ENCODE data around the gene PBX1. TPM values are rescaled to one million over a fixed set of nuclear protein-coding genes. Genes with fewer than 3 reads are reported as not detected.

The PBX1 gene
- total RNA-seq, 2 donors from 2014 or later = 0.80 to 16.6 TPM

- no peaks in the 10 kb centered on the region for H3K9me3 ChIP-seq (ENCODE audit: control insufficient read depth, low read length, poor library complexity, severe bottlenecking)
- ATAC-seq (no peak), DNase-seq (no peak)
- no peak overlapping the region for H3K4me3 Mint-ChIP-seq
- H3K27ac Mint-ChIP-seq = no peak overlapping the region
- H3K36me3 Mint-ChIP-seq (ENCODE audit: low read depth) = peaks cover 2% of the 10 kb centered on the region
- peaks cover 45% of the 10 kb centered on the region for H3K27me3 Mint-ChIP-seq
- H3K4me1 Mint-ChIP-seq = peaks cover 2% of the 10 kb centered on the region
Observed at GRCh38 chr1:164787834-164788231, 228.8 kb downstream of the PBX1 start.

GRCh38 chr1:164790081-164790480 is 231.1 kb downstream of the PBX1 start:
- H3K4me1 Mint-ChIP-seq = peaks cover 2% of the 10 kb centered on the region
- peaks cover 45% of the 10 kb centered on the region for H3K27me3 Mint-ChIP-seq
- no peaks in the 10 kb centered on the region for H3K9me3 ChIP-seq (ENCODE audit: control insufficient read depth, low read length, poor library complexity, severe bottlenecking)
- no peak for DNase-seq
- H3K27ac Mint-ChIP-seq = no peak overlapping the region
- H3K4me3 Mint-ChIP-seq = no peak overlapping the region
- peaks cover 2% of the 10 kb centered on the region for H3K36me3 Mint-ChIP-seq (ENCODE audit: low read depth)
- no peak for ATAC-seq

GRCh38 chr1:164792410-164793004 is 233.5 kb downstream of the PBX1 start:
- H3K4me3 Mint-ChIP-seq = no peak overlapping the region
- no peak overlapping the region for H3K27ac Mint-ChIP-seq
- H3K4me1 Mint-ChIP-seq = no peaks in the 10 kb centered on the region
- ATAC-seq = no peak
- H3K9me3 ChIP-seq (ENCODE audit: control insufficient read depth, low read length, poor library complexity, severe bottlenecking) = no peaks in the 10 kb centered on the region
- H3K36me3 Mint-ChIP-seq (ENCODE audit: low read depth) = no peaks in the 10 kb centered on the region
- no peak for DNase-seq
- peaks cover 29% of the 10 kb centered on the region for H3K27me3 Mint-ChIP-seq

GRCh38 chr1:164794356-164794755 is 235.4 kb downstream of the PBX1 start:
- H3K9me3 ChIP-seq (ENCODE audit: control insufficient read depth, low read length, poor library complexity, severe bottlenecking) = no peaks in the 10 kb centered on the region
- ATAC-seq (no peak), DNase-seq (no peak)
- Mint-ChIP-seq H3K27me3 (peaks cover 21% of the 10 kb centered on the region), H3K36me3 (ENCODE audit: low read depth) (no peaks in the 10 kb centered on the region), H3K4me3 (no peak overlapping the region), H3K27ac (no peak overlapping the region), H3K4me1 (no peaks in the 10 kb centered on the region)

GRCh38 chr1:164796916-164797315 is 237.9 kb downstream of the PBX1 start:
- ATAC-seq = no peak
- DNase-seq = no peak
- no peaks in the 10 kb centered on the region for H3K9me3 ChIP-seq (ENCODE audit: control insufficient read depth, low read length, poor library complexity, severe bottlenecking)
- H3K4me3 Mint-ChIP-seq = no peak overlapping the region
- no peaks in the 10 kb centered on the region for H3K36me3 Mint-ChIP-seq (ENCODE audit: low read depth)
- H3K4me1 Mint-ChIP-seq = no peaks in the 10 kb centered on the region
- H3K27ac Mint-ChIP-seq = no peak overlapping the region
- peaks cover 7% of the 10 kb centered on the region for H3K27me3 Mint-ChIP-seq

GRCh38 chr1:164801246-164801731 is 242.3 kb downstream of the PBX1 start:
- H3K4me1 Mint-ChIP-seq = no peaks in the 10 kb centered on the region
- DNase-seq (no peak), ATAC-seq (no peak)
- no peak overlapping the region for H3K4me3 Mint-ChIP-seq
- H3K27ac Mint-ChIP-seq = no peak overlapping the region
- H3K36me3 Mint-ChIP-seq (ENCODE audit: low read depth) = no peaks in the 10 kb centered on the region
- H3K9me3 ChIP-seq (ENCODE audit: control insufficient read depth, low read length, poor library complexity, severe bottlenecking) = no peaks in the 10 kb centered on the region
- no peaks in the 10 kb centered on the region for H3K27me3 Mint-ChIP-seq

GRCh38 chr1:164801791-164802502 is 243.0 kb downstream of the PBX1 start:
- Mint-ChIP-seq H3K36me3 (ENCODE audit: low read depth) (no peaks in the 10 kb centered on the region), H3K4me1 (no peaks in the 10 kb centered on the region), H3K27ac (no peak overlapping the region), H3K4me3 (no peak overlapping the region), H3K27me3 (no peaks in the 10 kb centered on the region)
- no peak for ATAC-seq
- DNase-seq = no peak
- no peaks in the 10 kb centered on the region for H3K9me3 ChIP-seq (ENCODE audit: control insufficient read depth, low read length, poor library complexity, severe bottlenecking)

- ATAC-seq = no peak
- Mint-ChIP-seq H3K27ac (no peak overlapping the region), H3K4me1 (no peaks in the 10 kb centered on the region), H3K36me3 (ENCODE audit: low read depth) (no peaks in the 10 kb centered on the region), H3K4me3 (no peak overlapping the region), H3K27me3 (no peaks in the 10 kb centered on the region)
- no peak for DNase-seq
- no peaks in the 10 kb centered on the region for H3K9me3 ChIP-seq (ENCODE audit: control insufficient read depth, low read length, poor library complexity, severe bottlenecking)
Observed at GRCh38 chr1:164802529-164803282, 243.7 kb downstream of the PBX1 start.

- H3K36me3 Mint-ChIP-seq (ENCODE audit: low read depth) = no peaks in the 10 kb centered on the region
- no peak for DNase-seq
- H3K27ac Mint-ChIP-seq = no peak overlapping the region
- no peaks in the 10 kb centered on the region for H3K27me3 Mint-ChIP-seq
- ATAC-seq = no peak
- H3K4me1 Mint-ChIP-seq = no peaks in the 10 kb centered on the region
- H3K4me3 Mint-ChIP-seq = no peak overlapping the region
- no peaks in the 10 kb centered on the region for H3K9me3 ChIP-seq (ENCODE audit: control insufficient read depth, low read length, poor library complexity, severe bottlenecking)
Observed at GRCh38 chr1:164803366-164803765, 244.4 kb downstream of the PBX1 start.

GRCh38 chr1:164804366-164804765 is 245.4 kb downstream of the PBX1 start:
- Mint-ChIP-seq H3K27ac (no peak overlapping the region), H3K27me3 (no peaks in the 10 kb centered on the region), H3K4me3 (no peak overlapping the region), H3K36me3 (ENCODE audit: low read depth) (no peaks in the 10 kb centered on the region), H3K4me1 (no peaks in the 10 kb centered on the region)
- DNase-seq (no peak), ATAC-seq (no peak)
- H3K9me3 ChIP-seq (ENCODE audit: control insufficient read depth, low read length, poor library complexity, severe bottlenecking) = no peaks in the 10 kb centered on the region

GRCh38 chr1:164805399-164805798 is 246.4 kb downstream of the PBX1 start:
- no peaks in the 10 kb centered on the region for H3K36me3 Mint-ChIP-seq (ENCODE audit: low read depth)
- no peaks in the 10 kb centered on the region for H3K9me3 ChIP-seq (ENCODE audit: control insufficient read depth, low read length, poor library complexity, severe bottlenecking)
- ATAC-seq (no peak), DNase-seq (no peak)
- no peak overlapping the region for H3K4me3 Mint-ChIP-seq
- no peaks in the 10 kb centered on the region for H3K27me3 Mint-ChIP-seq
- H3K4me1 Mint-ChIP-seq = no peaks in the 10 kb centered on the region
- no peak overlapping the region for H3K27ac Mint-ChIP-seq

- DNase-seq (no peak), ATAC-seq (no peak)
- H3K4me1 Mint-ChIP-seq = no peaks in the 10 kb centered on the region
Observed at GRCh38 chr1:164806531-164806930, 247.5 kb downstream of the PBX1 start.

GRCh38 chr1:164813776-164814175 is 254.8 kb downstream of the PBX1 start:
- ATAC-seq (no peak), DNase-seq (no peak)
- H3K27me3 Mint-ChIP-seq = no peaks in the 10 kb centered on the region
- no peaks in the 10 kb centered on the region for H3K36me3 Mint-ChIP-seq (ENCODE audit: low read depth)
- no peaks in the 10 kb centered on the region for H3K9me3 ChIP-seq (ENCODE audit: control insufficient read depth, low read length, poor library complexity, severe bottlenecking)
- no peaks in the 10 kb centered on the region for H3K4me1 Mint-ChIP-seq
- H3K27ac Mint-ChIP-seq = no peak overlapping the region
- no peak overlapping the region for H3K4me3 Mint-ChIP-seq

More at GRCh38 chr1:164806531-164806930, 247.5 kb downstream of the PBX1 start:
- H3K4me3 Mint-ChIP-seq = no peak overlapping the region
- no peaks in the 10 kb centered on the region for H3K36me3 Mint-ChIP-seq (ENCODE audit: low read depth)
- no peak overlapping the region for H3K27ac Mint-ChIP-seq
- H3K9me3 ChIP-seq (ENCODE audit: control insufficient read depth, low read length, poor library complexity, severe bottlenecking) = no peaks in the 10 kb centered on the region
- H3K27me3 Mint-ChIP-seq = no peaks in the 10 kb centered on the region

Measured in T-helper 17 cell (primary cell).